Fibroblast of lung (primary cell): ENCODE results near the gene TRPC4AP. TPM values are rescaled to one million over a fixed set of nuclear protein-coding genes. Genes with fewer than 3 reads are reported as not detected.

Experiments used
- DNase-seq, 2 donors: peaks; one replicate each; pipeline versions ENCODE4 v3.0.0 to v3.0.0-alpha.2; 2010; ENCODE audit warnings: low read depth in 2 of 2
- H2AFZ ChIP-seq: 2 replicates; pipeline ENCODE4 v1.5.1; 2012; ENCODE audit warnings: low read length, control low read depth, inconsistent platforms
- H3K27ac ChIP-seq: 2 replicates; pipeline ENCODE4 v1.5.1; 2011; ENCODE audit warnings: low read length, control low read depth; ENCODE audit not compliant: insufficient read depth
- H3K27me3 ChIP-seq: 2 replicates; pipeline ENCODE4 v1.5.1; 2011; ENCODE audit warnings: mild to moderate bottlenecking, low read length; ENCODE audit not compliant: control insufficient read depth, insufficient read depth
- H3K36me3 ChIP-seq: 2 replicates; pipeline ENCODE4 v1.5.1; 2011; ENCODE audit warnings: low read length; ENCODE audit not compliant: control insufficient read depth, insufficient read depth
- H3K4me1 ChIP-seq: 2 replicates; pipeline ENCODE4 v1.5.1; 2011; ENCODE audit warnings: low read length; ENCODE audit not compliant: control insufficient read depth, insufficient read depth; ENCODE audit errors: extremely low read depth
- H3K4me2 ChIP-seq: 2 replicates; pipeline ENCODE4 v1.5.1; 2011; ENCODE audit warnings: low read length, control low read depth; ENCODE audit not compliant: insufficient read depth; ENCODE audit errors: extremely low read depth
- H3K4me3 ChIP-seq, 4 experiments: fragments of 200-600 bp in 1 of 4; sonication (generic) in 1 of 4; replicated peaks in 1 of 4; 2 replicates each; pipeline ENCODE4 v1.5.1; 2011 to 2016; ENCODE audit warnings: low read length in 4 of 4, low read depth in 3 of 4, mild to moderate bottlenecking in 3 of 4, control low read depth in 2 of 4, inconsistent platforms in 1 of 4, mixed read lengths in 1 of 4; ENCODE audit not compliant: insufficient read depth in 1 of 4; ENCODE audit errors: control extremely low read depth in 1 of 4
- H3K79me2 ChIP-seq: 2 replicates; pipeline ENCODE4 v1.5.1; 2012; ENCODE audit warnings: mild to moderate bottlenecking, low read length, inconsistent platforms; ENCODE audit not compliant: control insufficient read depth, insufficient read depth
- H3K9ac ChIP-seq: 2 replicates; pipeline ENCODE4 v1.5.1; 2011; ENCODE audit warnings: mild to moderate bottlenecking, low read length, control low read depth; ENCODE audit not compliant: insufficient read depth
- H3K9me3 ChIP-seq: 2 replicates; pipeline ENCODE4 v1.5.1; 2012; ENCODE audit warnings: low read depth, low read length; ENCODE audit not compliant: control insufficient read depth, insufficient read depth
- H4K20me1 ChIP-seq: 2 replicates; pipeline ENCODE4 v1.5.1; 2011; ENCODE audit warnings: low read length; ENCODE audit not compliant: control insufficient read depth, insufficient read depth; ENCODE audit errors: extremely low read depth
- EZH2 ChIP-seq: IDR thresholded peaks from 2 replicates; pipeline ENCODE4 v1.5.1; 2012; ENCODE audit warnings: low read length, control low read depth, mild to moderate bottlenecking; ENCODE audit errors: missing control alignments
- polyA plus RNA-seq, 2 donors: library from polyadenylated mRNA; depleted of rRNA in 1 of 2; stranded (reverse) in 1 of 2; unstranded in 1 of 2; fragments of >200 nt; gene quantifications; 2 replicates each; pipeline ENCODE4 v1.2.1, GENCODE V29; 2011 to 2012; ENCODE audit warnings: missing spikeins in 1 of 2
- total RNA-seq: library from RNA; depleted of rRNA; stranded (reverse); fragments of >200 nt; gene quantifications from 2 replicates; pipeline ENCODE4 v1.2.1, GENCODE V29; 2014
- TF ChIP-seq, protein P1 (sequence below), 2 donors: IDR thresholded peaks in 1 of 2; conservative IDR thresholded peaks in 1 of 2; 1 replicate in 1 of 2; 2 replicates in 1 of 2; pipeline ENCODE4 v1.5.1; 2011 to 2012; ENCODE audit warnings: low read length in 2 of 2, control low read depth in 1 of 2, inconsistent platforms in 1 of 2, low read depth in 1 of 2, mild to moderate bottlenecking in 1 of 2

Gene TRPC4AP
- total and polyA plus RNA-seq, 2 donors (not counting 1 experiment from before 2014, with no cell fraction given) = 63.1 to 89.7 TPM

DNA sequence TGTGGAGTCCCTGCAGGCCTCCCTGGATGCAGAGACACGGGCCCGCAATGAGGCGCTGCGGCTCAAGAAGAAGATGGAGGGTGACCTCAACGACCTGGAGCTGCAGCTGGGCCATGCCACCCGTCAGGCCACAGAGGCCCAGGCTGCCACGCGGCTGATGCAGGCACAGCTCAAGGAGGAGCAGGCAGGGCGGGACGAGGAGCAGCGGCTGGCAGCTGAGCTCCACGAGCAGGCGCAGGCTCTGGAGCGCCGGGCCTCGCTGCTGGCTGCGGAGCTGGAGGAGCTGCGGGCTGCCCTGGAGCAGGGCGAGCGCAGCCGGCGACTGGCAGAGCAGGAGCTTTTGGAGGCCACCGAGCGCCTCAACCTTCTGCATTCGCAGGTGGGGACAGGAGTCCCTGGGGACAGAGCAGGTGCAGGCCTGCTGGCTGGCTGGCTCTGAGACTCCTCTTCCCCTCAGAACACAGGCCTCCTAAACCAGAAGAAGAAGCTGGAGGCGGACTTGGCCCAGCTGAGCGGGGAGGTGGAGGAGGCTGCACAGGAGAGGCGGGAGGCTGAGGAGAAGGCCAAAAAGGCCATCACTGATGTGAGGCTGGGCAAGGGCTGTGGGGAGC lies 92.2 kb downstream of the TRPC4AP start:
- Histone ChIP-seq H3K9me3 (no peaks in the 10 kb centered on the region), H3K4me2 (no peak overlapping the region), H2AFZ (no peak overlapping the region), H3K79me2 (no peaks in the 10 kb centered on the region), H3K4me3 (no peak overlapping the region), H3K36me3 (peaks cover 44% of the 10 kb centered on the region), H3K27ac (no peak overlapping the region), H4K20me1 (no peaks in the 10 kb centered on the region), H3K4me1 (peaks cover 2% of the 10 kb centered on the region), H3K9ac (no peak overlapping the region), H3K27me3 (no peaks in the 10 kb centered on the region)
- no peak for TF ChIP-seq EZH2
- TF ChIP-seq, protein P1, sequence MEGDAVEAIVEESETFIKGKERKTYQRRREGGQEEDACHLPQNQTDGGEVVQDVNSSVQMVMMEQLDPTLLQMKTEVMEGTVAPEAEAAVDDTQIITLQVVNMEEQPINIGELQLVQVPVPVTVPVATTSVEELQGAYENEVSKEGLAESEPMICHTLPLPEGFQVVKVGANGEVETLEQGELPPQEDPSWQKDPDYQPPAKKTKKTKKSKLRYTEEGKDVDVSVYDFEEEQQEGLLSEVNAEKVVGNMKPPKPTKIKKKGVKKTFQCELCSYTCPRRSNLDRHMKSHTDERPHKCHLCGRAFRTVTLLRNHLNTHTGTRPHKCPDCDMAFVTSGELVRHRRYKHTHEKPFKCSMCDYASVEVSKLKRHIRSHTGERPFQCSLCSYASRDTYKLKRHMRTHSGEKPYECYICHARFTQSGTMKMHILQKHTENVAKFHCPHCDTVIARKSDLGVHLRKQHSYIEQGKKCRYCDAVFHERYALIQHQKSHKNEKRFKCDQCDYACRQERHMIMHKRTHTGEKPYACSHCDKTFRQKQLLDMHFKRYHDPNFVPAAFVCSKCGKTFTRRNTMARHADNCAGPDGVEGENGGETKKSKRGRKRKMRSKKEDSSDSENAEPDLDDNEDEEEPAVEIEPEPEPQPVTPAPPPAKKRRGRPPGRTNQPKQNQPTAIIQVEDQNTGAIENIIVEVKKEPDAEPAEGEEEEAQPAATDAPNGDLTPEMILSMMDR (conservative IDR thresholded peaks at IDR 0.05 in 1 of 2, IDR thresholded peaks at IDR 0.05 in 1 of 2; ENCODE audit: low read depth in 1 of 2, low read length in 2 of 2) = no peak
- no peak for DNase-seq

DNA sequence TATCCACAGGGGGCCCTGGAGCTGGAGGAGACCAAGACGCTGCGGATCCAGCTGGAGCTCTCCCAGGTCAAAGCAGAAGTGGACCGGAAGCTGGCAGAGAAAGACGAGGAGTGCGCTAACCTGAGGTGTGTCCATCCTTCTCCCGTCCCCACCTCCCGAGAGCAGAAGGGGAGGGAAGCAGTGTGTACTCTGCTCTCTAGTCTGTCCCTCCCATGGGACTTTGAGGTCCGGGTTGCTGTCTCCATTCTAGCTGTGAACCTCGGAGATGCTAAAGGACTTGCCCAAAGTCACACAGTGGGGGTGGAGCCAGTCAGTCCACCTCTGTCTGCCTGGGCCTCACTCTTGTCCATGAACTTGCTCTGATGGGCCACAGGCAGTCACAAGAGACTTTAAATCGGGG lies 92.8 kb downstream of the TRPC4AP start:
- no peak for DNase-seq
- H3K36me3 ChIP-seq = peaks cover 38% of the 10 kb centered on the region

DNA sequence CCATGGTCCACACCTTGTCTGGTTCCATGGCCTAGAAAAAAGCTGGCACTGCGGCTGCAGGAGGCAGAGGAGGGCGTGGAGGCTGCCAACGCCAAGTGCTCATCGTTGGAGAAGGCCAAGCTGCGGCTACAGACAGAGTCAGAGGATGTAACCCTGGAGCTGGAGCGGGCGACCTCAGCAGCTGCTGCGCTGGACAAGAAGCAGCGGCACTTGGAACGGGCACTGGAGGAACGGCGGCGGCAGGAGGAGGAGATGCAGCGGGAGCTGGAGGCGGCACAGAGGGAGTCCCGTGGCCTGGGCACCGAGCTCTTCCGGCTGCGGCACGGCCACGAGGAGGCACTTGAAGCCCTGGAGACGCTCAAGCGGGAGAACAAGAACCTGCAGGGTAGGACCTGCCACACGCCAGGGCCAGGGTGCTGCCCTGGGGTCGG lies 93.6 kb downstream of the TRPC4AP start:
- H3K27me3 ChIP-seq = no peaks in the 10 kb centered on the region
- H3K79me2 ChIP-seq = no peaks in the 10 kb centered on the region
- no peak for TF ChIP-seq EZH2
- TF ChIP-seq, protein P1 (conservative IDR thresholded peaks at IDR 0.05 in 1 of 2, IDR thresholded peaks at IDR 0.05 in 1 of 2; ENCODE audit: low read depth in 1 of 2, low read length in 2 of 2) = no peak
- H3K9ac ChIP-seq = no peak overlapping the region
- peaks cover 2% of the 10 kb centered on the region for H3K4me1 ChIP-seq
- H3K9me3 ChIP-seq = no peaks in the 10 kb centered on the region
- peaks cover 33% of the 10 kb centered on the region for H3K36me3 ChIP-seq
- H3K4me3 ChIP-seq = no peak overlapping the region
- no peak overlapping the region for H3K4me2 ChIP-seq
- no peak overlapping the region for H2AFZ ChIP-seq
- no peak for DNase-seq
- no peaks in the 10 kb centered on the region for H4K20me1 ChIP-seq
- no peak overlapping the region for H3K27ac ChIP-seq

More for the DNA sequence above, 92.8 kb downstream of the TRPC4AP start:
- Histone ChIP-seq H4K20me1 (no peaks in the 10 kb centered on the region), H3K4me3 (no peak overlapping the region), H3K9me3 (no peaks in the 10 kb centered on the region), H3K27me3 (no peaks in the 10 kb centered on the region), H3K27ac (no peak overlapping the region), H3K4me1 (peaks cover 2% of the 10 kb centered on the region), H3K4me2 (no peak overlapping the region), H2AFZ (no peak overlapping the region), H3K79me2 (no peaks in the 10 kb centered on the region), H3K9ac (no peak overlapping the region)
- TF ChIP-seq, protein P1 (conservative IDR thresholded peaks at IDR 0.05 in 1 of 2, IDR thresholded peaks at IDR 0.05 in 1 of 2; ENCODE audit: low read depth in 1 of 2, low read length in 2 of 2) = no peak
